GM12892 (cell line): ENCODE data around the gene RIPK4.

Experiments used
- POLR2A ChIP-seq: IDR thresholded peaks from 2 replicates; pipeline ENCODE4 v1.6.1; 2011; ENCODE audit warnings: low read depth, low read length, control low read depth
- POLR2AphosphoS5 ChIP-seq: IDR thresholded peaks from 2 replicates; pipeline ENCODE4 v1.6.1; 2011; ENCODE audit warnings: low read depth, low read length, control low read depth
- TAF1 ChIP-seq: IDR thresholded peaks from 2 replicates; pipeline ENCODE4 v1.6.1; 2011; ENCODE audit warnings: low read depth, mild to moderate bottlenecking, control low read depth, low read length, borderline replicate concordance

DNA sequence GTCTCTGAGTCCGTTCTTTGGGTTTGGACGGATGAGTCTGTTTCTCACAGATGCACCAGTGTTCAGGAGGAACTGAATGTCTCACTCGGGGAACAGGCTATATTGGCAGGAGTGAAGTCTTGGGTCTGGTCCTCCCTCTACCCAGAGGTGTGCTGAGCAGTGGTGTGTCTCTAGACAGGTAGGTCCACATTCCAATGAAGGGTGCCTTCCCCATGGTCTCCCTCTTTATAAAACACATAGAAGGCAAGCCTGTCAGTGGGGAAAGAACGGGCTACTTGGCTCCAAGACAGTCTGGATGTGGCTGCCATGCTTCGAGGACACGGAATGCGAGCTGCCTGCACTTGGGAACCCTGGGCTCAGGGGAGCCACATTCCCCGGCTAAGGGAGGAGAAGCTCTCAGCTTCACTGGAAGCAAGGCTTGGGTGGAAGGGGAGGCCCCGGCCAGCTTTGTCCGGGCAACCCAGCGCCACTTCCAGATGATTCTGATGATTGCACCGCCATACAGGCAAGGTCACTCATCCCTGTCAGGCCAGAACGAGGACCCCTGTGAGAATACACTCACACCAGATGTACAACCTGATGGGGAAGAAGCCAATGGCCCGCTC is 29.7 kb upstream of the RIPK4 start:
- TF ChIP-seq POLR2A = no peak
- no peak for TF ChIP-seq TAF1
- TF ChIP-seq POLR2AphosphoS5 = no peak
